Urinary bladder (tissue), 4 donors: Measurements from ENCODE around the gene MAN1A2. TPM values are rescaled to one million over a fixed set of nuclear protein-coding genes. Genes with fewer than 3 reads are reported as not detected.
"Not testable (repeated sequence)": the region's sequence is repeated elsewhere in the genome, so short reads cannot be mapped to it uniquely, and the experiment has no call there.

Source experiments
- DNase-seq: peaks from one replicate; pipeline ENCODE4 v3.0.0-alpha.2; 2015; ENCODE audit errors: extremely low spot score
- H3K27ac ChIP-seq: one replicate; pipeline ENCODE4 v1.5.1; 2013; ENCODE audit warnings: low read depth, mild to moderate bottlenecking, moderate library complexity
- H3K36me3 ChIP-seq: one replicate; pipeline ENCODE4 v1.6.1; 2013; ENCODE audit warnings: mild to moderate bottlenecking, moderate library complexity; ENCODE audit not compliant: insufficient read depth
- H3K4me1 ChIP-seq: one replicate; pipeline ENCODE4 v1.6.1; 2013; ENCODE audit warnings: mild to moderate bottlenecking, moderate library complexity; ENCODE audit not compliant: insufficient read depth
- H3K4me3 ChIP-seq: one replicate; pipeline ENCODE4 v1.5.1; 2013; ENCODE audit warnings: low read depth, low read length
- WGBS: extraction: QIAGEN DNeasy Blood & Tissue Kit; methylation state at CpG from one replicate; pipeline ENCODE4 v1.1.7; 2013; 5-methylcytosine and 5-hydroxymethylcytosine counted together
- polyA plus RNA-seq: library from polyadenylated mRNA; stranded (reverse); fragments of 200-250 nt; gene quantifications from one replicate; pipeline ENCODE4 v1.2.3, GENCODE V29; 2013
- total RNA-seq: library from RNA; depleted of rRNA; stranded (reverse); fragments of >200 nt; gene quantifications from one replicate; pipeline ENCODE4 v1.2.3, GENCODE V29; 2014
- donor health status: healthy with polysubstance abuse.
- donor health status: healthy.

Gene MAN1A2
- total and polyA plus RNA-seq, 2 donors: 20.1 to 85.8 TPM

DNA sequence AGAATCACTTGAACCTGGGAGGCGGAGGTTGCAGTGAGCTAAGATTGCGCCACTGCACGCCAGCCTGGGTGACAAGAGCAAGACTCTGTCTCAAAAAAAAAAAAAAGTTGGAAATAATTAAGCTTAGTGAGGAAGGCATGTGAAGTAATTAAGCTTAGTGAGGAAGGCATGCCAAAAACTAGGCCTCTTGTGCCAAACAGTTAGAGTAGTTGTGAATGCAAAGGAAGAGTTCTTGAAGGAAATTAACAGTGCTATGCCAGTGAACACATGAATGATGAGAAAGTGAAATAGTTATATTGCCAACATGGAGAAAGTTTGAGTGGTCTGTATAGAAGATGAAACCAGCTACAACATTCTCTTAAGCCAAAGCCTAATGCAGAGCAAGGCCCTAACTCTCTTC lies 85.0 kb downstream of the MAN1A2 start:
- WGBS: 97% methylated on average over 3 of the region's 3 CpGs
- H3K4me3 ChIP-seq: no peak overlapping the region
- H3K27ac ChIP-seq: no peak overlapping the region
- peaks cover 1% of the 10 kb centered on the region for H3K36me3 ChIP-seq
- no peak for DNase-seq
- H3K4me1 ChIP-seq: no peaks in the 10 kb centered on the region

DNA sequence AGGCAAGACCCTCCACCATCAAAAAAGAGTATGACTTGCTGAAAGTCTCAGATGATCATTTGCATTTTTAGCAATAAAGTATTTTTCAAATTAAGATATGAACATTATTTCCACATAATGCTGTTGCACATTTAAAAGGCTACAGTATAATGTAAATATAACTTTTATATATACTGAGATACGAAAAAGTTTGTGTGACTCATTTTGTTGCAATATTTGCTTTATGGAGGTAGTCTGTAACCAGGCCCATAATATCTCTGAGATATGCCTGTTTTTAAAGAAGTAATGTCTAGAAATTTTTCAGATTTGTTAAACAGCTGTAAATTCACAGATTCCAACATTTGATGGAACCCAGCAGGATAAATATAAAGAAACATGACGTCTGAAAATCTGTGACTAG lies 86.7 kb downstream of the MAN1A2 start:
- peaks cover 1% of the 10 kb centered on the region for H3K36me3 ChIP-seq
- no peak overlapping the region for H3K4me3 ChIP-seq
- WGBS: 64% methylated on average over 2 of the region's 2 CpGs
- no peak for DNase-seq
- no peak overlapping the region for H3K27ac ChIP-seq
- no peaks in the 10 kb centered on the region for H3K4me1 ChIP-seq

DNA sequence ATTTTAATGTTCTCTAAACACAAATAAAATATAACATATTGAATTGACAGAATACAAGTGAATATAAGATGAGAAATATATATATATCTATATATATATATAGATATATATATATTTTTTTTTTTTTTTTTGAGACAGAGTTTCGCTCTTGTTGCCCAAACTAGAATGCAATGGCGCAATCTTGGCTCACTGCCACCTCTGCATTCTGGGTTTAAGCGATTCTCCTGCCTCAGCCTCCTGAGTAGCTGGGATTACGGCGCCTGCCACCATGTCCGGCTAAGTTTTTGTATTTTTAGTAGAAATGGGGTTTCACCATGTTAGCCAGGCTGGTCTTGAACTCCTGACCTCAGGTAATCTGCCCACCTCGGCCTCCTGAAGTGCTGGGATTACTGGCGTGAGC lies 91.2 kb downstream of the MAN1A2 start:
- DNase-seq, H3K4me3 ChIP-seq, H3K4me1 ChIP-seq, H3K27ac ChIP-seq, H3K36me3 ChIP-seq: not testable (repeated sequence)
- 96% methylated on average over 8 of the region's 8 CpGs for WGBS

DNA sequence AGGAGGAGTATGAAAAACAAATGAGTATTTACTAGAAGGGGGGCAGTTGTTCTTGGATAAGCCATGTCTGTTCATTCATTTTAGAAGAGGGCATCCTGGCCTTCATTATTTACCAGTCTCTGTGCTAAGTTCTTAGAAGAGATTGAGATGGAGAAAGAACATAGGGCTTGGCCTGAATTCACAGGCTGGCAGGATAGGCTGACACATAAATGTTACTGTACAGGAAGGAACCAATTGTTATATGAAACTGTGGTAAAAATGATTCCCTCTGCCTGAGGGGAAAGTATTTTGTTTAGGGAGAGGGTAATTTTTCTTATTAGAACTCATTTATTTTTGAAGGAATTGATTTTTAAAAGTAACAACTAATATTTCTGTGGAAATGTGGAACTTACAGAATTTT lies 99.5 kb downstream of the MAN1A2 start:
- DNase-seq: no peak
- no peak overlapping the region for H3K4me3 ChIP-seq
- no peaks in the 10 kb centered on the region for H3K36me3 ChIP-seq
- no peak overlapping the region for H3K27ac ChIP-seq
- H3K4me1 ChIP-seq: no peaks in the 10 kb centered on the region

DNA sequence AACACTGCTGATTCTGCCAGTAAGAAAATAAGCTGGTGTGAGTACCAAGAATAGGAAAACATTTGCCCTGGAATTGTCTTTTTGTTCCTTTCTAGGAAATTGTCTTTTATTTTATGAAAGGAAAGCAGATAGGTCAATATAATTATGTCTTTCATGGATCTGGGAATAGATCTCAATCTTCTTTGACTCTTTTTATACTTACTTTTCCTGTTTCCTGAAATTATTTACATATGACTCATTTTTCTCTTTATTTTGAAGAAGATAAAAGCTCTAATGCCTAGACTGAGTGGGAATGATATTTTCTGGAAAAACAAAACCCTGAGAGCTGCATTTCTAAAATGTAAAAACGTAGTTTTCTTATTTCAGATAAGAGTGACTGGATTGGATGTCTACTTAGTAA lies 100.1 kb downstream of the MAN1A2 start:
- no peak for DNase-seq
- Histone ChIP-seq H3K27ac (no peak overlapping the region), H3K4me1 (no peaks in the 10 kb centered on the region), H3K36me3 (no peaks in the 10 kb centered on the region), H3K4me3 (no peak overlapping the region)
- 80% methylated on average over 1 of the region's 1 CpG for WGBS

DNA sequence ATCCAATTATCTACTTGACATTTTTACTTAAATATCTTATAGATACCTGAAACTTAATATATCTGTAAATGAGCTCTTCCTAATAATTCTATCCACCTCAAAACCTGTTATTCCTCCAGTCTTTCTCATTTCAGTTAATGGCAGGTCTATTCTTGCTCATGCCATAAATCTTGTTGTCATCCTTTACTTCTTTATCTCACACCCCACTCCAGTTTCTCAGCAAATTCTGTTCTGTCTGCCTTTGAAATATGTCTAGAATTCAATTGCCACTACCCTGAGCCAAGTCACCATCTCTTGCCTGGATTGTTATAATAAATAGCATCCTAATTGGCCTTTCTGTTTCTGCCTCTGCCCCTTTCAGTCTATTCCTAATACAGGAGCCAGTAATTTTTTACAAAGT lies 105.8 kb downstream of the MAN1A2 start:
- DNase-seq: no peak
- no peak overlapping the region for H3K4me3 ChIP-seq
- no peak overlapping the region for H3K27ac ChIP-seq
- H3K36me3 ChIP-seq: no peaks in the 10 kb centered on the region
- no peaks in the 10 kb centered on the region for H3K4me1 ChIP-seq

DNA sequence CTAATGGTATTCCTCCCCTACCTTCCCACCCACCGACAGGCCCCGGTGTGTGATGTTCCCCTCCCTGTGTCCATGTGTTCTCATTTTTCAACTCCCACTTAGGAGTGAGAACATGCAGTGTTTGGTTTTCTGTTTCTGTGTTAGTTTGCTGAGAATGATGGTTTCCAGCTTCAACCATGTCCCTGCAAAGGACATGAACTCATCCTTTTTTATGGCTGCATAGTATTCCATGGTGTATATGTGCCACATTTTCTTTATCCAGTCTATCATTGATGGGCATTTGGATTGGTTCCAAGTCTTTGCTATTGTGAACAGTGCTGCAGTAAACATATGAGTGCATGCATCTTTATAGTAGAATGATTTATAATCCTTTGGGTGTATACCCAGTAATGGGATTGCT lies 108.2 kb downstream of the MAN1A2 start:
- not testable (repeated sequence) for H3K27ac ChIP-seq, H3K4me3 ChIP-seq, DNase-seq, H3K4me1 ChIP-seq, H3K36me3 ChIP-seq
- over 99% methylated on average over 2 of the region's 2 CpGs for WGBS

DNA sequence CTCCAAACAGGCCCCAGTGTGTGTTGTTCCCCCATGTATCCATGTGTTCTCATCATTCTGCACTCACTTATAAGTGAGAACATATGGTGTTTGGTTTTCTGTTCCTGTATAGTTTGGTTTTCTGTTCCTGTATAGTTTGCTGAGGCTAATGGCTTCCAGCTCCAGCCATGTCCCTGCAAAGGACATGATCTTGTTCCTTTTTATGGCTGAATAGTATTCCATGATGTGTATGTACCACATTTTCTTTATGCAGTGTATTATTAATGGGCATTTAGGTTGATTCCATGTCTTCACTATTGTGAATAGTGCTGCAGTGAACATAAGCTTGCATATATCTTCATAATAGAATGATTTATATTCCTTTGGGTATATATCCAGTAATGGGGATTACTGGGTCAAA lies 111.8 kb downstream of the MAN1A2 start:
- Histone ChIP-seq H3K36me3 (peaks cover 3% of the 10 kb centered on the region), H3K4me1 (no peaks in the 10 kb centered on the region), H3K4me3 (no peak overlapping the region), H3K27ac (no peak overlapping the region)
- DNase-seq: no peak

DNA sequence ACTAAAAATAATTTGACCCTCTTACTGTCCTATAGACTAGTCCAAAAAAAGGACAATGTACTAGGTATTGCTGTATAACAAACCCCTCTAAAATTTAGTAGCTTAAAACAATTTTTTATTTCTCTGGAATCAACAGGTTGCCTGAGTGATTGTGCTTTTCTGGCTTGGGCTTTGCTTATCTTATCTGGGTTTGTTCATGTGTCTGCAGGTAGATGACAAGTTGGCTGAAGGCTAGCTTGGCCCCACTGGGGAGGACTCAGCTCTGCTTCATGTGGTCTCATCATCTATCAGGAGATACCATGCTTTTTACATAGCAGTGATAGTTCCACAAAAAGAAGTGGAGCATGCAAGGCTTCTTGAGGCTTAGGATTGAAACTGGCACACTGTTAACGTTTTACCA lies 114.2 kb downstream of the MAN1A2 start:
- Histone ChIP-seq H3K27ac (no peak overlapping the region), H3K4me3 (no peak overlapping the region), H3K4me1 (no peaks in the 10 kb centered on the region), H3K36me3 (peaks cover 3% of the 10 kb centered on the region)
- DNase-seq: no peak
- WGBS: 90% methylated on average over 1 of the region's 1 CpG

DNA sequence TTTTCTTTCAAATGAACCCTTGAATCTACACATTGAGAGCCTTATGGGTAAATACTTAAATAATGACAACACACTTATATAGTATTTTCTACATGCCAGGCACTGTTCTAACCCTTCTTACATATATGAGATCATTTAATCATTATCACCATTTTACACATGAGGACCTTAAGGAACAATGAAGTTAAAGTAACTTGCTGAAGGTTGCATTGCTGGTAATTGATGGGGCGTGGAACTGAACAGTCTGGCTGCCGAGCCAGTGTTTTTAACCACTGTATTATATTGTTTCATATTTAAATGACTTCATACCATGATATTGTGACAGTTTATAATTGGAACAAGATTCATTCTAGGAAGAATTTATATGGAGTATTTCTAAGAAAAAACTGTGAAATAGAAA lies 126.7 kb downstream of the MAN1A2 start:
- no peaks in the 10 kb centered on the region for H3K4me1 ChIP-seq
- DNase-seq: no peak
- WGBS: 93% methylated on average over 2 of the region's 2 CpGs
- no peaks in the 10 kb centered on the region for H3K36me3 ChIP-seq
- no peak overlapping the region for H3K27ac ChIP-seq
- no peak overlapping the region for H3K4me3 ChIP-seq

DNA sequence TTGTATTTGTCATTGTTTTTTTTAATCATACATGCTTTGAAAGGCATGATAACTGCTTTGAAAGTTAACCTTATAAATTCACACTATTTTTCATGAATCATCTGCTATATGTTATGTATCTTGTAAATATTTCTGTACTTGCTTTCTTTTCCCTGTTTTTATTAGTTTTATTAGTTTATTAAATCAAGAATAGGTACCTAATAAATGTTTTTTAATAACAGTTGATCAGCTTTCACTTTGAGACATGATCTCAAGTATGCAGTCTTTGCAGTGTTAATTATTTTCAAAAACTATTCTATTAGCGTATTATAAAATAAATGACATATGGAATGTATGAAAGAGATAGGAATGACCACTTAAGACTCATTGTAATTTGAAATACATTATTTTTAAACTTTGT lies 127.8 kb downstream of the MAN1A2 start:
- H3K27ac ChIP-seq: no peak overlapping the region
- no peaks in the 10 kb centered on the region for H3K36me3 ChIP-seq
- peaks cover 1% of the 10 kb centered on the region for H3K4me1 ChIP-seq
- 99% methylated on average over 1 of the region's 1 CpG for WGBS
- DNase-seq: no peak
- no peak overlapping the region for H3K4me3 ChIP-seq

DNA sequence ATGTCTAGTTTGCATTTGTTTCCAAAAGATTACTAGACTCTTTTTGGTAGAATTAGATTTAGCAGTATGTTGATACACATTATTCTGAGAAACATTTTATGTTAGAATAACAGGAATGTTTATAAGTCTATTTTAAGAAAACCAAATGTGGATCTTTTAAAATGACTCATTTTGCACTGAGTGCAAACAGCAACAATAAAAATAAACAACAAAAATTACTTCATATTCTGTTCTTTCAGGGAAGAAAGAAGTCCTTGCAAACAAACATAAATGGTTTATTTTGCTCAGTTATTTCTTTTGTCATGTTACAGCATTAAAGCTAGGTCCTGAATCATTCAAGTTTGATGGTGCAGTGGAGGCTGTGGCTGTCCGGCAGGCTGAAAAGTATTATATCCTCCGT lies 131.8 kb downstream of the MAN1A2 start:
- WGBS: 97% methylated on average over 2 of the region's 2 CpGs
- H3K36me3 ChIP-seq: no peaks in the 10 kb centered on the region

DNA sequence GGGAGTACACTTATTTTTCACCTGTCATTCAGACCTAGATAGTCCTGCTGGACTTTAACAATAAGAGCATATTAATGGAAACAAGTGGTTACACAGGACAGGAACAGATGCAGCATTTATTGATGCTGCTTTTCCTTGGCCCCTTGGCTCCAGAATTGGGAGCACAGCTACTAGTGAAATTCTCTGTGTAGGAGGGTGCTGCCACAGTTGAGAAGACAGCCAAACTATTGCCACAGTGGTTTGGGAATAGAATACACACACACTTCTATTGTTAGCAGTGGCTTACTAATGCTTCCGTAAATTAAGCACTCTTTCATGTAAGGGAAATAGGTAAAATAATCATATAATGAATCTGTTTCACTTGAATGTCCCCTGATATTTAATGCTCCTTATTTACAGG lies 133.3 kb downstream of the MAN1A2 start:
- 100% methylated on average over 1 of the region's 1 CpG for WGBS
- DNase-seq: no peak
- Histone ChIP-seq H3K4me3 (no peak overlapping the region), H3K27ac (no peak overlapping the region), H3K4me1 (peaks cover 1% of the 10 kb centered on the region), H3K36me3 (no peaks in the 10 kb centered on the region)

More for the DNA sequence above, 131.8 kb downstream of the MAN1A2 start:
- no peak for DNase-seq
- H3K27ac ChIP-seq: no peak overlapping the region
- H3K4me1 ChIP-seq: peaks cover 1% of the 10 kb centered on the region
- no peak overlapping the region for H3K4me3 ChIP-seq

DNA sequence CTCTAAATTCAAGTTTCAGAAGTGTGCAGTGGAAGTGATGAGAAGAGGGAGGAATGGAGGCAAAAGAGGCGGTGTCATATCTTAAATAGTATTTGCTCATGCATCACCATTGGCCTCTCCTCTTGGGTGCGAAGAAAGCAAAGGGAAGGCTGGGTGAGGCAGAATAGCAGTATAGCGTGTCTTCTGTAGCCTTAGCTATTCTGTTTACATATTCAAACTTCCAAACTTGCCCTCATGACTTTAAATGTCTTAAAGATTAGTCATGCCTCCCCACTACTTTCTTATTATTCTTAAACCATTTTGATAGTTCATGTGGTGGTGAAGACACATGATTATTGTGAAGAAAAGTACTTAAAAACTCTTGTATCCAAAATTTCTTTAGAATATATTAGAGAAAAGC lies 134.0 kb downstream of the MAN1A2 start:
- H3K4me3 ChIP-seq: no peak overlapping the region
- H3K4me1 ChIP-seq: peaks cover 1% of the 10 kb centered on the region
- WGBS: 84% methylated on average over 3 of the region's 3 CpGs
- H3K36me3 ChIP-seq: no peaks in the 10 kb centered on the region
- no peak overlapping the region for H3K27ac ChIP-seq
- DNase-seq: no peak

DNA sequence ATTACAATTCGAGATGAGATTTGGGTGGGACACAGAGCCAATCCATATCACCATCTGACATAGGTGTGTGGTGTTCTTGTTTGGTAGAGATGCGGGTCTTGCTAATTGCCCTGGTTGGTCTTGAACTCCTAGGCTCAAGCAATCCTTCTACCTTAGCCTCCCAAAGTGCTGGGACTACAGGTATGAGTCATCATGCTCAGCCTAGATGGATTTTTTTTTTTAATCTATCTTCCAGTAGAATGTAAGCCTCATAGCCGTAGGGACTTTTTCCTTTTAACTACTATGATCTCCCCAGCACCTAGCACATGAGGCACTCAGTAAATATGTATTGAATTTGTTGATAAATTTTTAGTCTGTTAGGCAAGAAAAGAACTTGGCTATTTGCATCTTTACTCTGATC lies 144.0 kb downstream of the MAN1A2 start:
- WGBS: 72% methylated on average over 3 of the region's 3 CpGs
- H3K4me3 ChIP-seq: no peak overlapping the region
- no peak for DNase-seq
- H3K4me1 ChIP-seq: no peaks in the 10 kb centered on the region
- H3K36me3 ChIP-seq: no peaks in the 10 kb centered on the region
- no peak overlapping the region for H3K27ac ChIP-seq
